Posterior cingulate gyrus (tissue), 11 donors: Measurements from ENCODE around the gene PNRC1.
"Not testable (repeated sequence)": the region's sequence is repeated elsewhere in the genome, so short reads cannot be mapped to it uniquely, and the experiment has no call there.

ENCODE experiments used
- DNase-seq, 10 donors: peaks; one replicate each; pipeline versions ENCODE4 v3.0.0 to v3.0.0-alpha.2; 2020 to 2021; ENCODE audit warnings: mixed read lengths in 3 of 10
- intact Hi-C: fragments of 100-400 bp; cut with DNase I; formaldehyde crosslinking; loops from one replicate; pipeline ENCODE4 v1.15.1; 2023

The PNRC1 gene

DNA sequence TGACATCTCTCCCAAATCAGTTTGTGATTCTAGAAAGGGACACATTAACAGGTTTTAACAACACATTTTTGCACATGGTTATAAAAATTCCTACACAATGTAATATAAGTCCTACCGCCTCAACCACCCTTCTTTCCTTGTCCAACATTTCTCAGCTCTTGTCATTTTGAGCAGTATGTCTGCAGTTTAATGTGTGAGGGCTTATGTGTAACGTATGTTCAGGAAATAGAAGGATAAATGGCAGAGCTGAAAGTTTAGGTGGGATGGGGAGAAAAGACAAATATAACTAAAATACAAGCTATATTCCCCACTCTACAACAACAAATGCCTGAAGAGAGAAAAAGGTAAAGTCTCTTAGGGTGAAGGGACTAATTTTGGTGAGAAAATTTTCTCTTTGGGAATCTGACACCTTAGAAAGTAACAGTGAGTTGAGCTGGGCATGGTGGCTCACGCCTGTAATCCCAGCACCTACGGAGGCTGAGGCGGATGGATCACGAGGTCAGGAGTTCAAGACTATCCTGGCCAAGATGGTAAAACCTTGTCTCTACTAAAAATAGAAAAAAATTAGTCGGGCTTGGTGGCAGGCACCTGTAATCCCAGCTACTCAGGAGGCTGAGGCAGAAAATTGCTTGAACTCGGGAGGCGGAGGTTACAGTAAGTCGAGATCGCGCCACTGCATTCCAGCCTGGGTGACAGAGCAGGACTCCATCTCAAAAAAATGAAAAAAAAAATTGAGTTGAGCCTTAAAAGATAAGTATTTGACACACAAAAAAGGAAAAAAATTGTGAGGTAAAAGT, 5.1 kb downstream of the PNRC1 start:
- intact Hi-C loops: no loop called here
- DNase-seq: no peak

DNA sequence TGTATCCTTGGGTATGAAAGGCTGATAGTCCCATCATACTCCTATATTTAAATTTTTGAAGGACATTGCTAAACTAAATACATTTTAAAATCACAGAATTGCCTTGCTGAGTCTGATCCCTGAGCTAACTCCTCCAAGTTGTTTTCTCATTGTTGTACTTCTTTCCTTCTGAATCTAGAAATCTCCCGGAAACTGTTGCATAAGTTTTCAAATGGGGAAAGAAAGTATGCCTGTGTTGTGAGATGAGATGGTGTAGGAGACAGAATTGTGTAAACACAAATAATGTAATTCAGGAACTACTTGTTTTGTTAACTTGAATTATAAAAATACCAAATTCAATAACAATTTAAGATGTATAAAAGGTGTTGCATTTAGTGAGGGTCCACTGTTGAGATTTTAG, 7.3 kb downstream of the PNRC1 start:
- intact Hi-C loops: no loop called here

DNA sequence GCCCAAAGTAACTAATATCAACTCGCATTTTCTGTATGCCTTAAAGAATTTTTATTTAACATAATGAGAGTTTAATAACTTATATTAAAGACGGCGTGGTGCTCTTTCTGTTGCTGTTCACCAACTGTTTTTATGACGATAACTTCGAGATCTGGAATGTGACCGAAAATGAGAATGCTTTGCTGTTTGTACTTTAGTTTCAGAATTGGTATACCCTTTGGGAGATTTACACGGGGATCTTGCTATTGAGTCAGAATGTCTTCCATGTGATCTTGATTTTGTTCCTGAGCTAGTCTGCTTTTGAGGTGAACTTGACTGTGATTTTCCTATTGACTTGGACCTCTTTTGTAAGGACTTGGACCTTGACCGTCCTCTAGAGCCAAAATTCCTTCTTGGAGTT, 17.9 kb downstream of the PNRC1 start:
- no peak for DNase-seq
- intact Hi-C loops: no loop called here

More for the DNA sequence above, 7.3 kb downstream of the PNRC1 start:
- no peak for DNase-seq

DNA sequence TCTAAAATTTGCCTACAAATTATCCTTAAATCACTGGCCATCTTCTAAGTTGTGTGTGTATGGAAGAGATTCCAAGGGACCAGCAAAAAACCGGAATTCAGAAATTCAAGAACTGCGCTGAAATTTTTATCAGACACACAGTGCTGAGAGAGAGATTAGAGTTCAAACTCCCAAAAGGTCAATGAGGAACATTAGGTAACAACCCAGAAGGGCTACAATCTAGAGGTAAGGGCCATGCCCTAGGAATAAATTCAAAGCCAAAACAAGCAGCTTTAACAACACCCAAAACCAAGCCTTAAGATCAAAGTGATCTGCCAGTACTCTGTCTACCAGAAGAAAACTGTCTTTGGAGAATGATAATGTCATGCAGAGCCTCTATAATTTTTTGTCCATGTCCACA, 19.6 kb downstream of the PNRC1 start:
- intact Hi-C loops: no loop called here
- no peak for DNase-seq

DNA sequence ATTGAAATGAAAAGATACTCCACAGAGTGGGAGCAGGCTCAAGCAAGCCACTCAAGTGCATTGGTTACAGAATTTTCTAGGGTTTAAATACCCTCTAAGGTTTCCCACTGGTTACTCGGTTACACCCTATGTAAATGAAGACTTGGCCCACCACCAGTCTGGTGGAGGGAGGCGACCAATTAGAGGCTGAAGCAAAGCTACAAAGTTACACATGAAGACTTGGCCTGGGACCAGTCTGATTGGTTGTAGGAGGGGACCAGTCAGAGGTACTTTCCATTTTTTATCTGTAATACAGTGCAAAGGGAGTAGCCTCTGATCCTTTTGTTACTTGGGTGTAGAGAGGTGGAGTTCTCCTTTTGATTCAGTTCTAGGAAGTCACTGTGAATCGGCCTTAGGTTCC, 29.7 kb downstream of the PNRC1 start:
- no peak for DNase-seq
- intact Hi-C loops: no loop called here

DNA sequence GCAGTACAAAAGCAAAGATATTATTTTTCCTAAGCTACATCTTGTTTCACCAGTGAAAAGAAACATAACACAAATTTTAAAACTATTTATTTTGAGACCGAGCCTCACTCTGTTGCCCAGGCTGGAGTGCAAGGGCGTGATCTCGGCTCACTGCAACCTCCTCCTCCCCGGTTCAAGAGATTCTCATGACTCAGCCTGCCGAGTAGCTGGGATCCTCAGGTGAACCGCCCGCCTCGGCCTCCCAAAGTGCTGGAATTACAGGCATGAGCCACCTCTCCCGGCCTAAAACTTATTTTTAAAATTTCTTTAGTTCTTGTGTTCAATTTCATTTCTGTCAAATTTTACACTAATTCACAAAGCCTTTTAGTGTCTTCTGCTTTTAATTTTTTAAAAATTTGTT, 31.4 kb downstream of the PNRC1 start:
- intact Hi-C loops: no loop called here

DNA sequence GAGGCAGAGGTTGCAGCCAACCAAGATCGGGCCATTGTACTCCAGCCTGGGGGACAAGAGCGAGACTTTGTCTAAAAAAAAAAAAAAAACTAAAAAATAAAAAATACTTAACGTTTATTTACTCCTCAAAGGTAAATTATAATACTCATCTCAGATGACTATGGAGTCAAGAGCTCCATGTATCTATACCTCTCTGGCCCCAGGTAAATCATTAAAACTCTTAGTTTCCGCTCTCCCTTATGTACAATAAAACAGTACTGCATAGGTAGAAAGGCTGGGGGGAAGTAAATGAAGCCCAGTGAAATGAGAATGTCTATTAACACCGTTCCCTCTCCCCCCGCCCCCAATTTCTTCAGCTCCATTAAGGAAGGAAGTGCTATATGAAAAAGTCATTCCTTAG, 36.2 kb downstream of the PNRC1 start:
- intact Hi-C loops: loop anchor here (5.0 kb wide), 2 partner anchors 34 to 126 kb away; partner anchors contain the start of gene PNRC1
- DNase-seq: no peak

More for the DNA sequence above, 31.4 kb downstream of the PNRC1 start:
- no peak for DNase-seq

DNA sequence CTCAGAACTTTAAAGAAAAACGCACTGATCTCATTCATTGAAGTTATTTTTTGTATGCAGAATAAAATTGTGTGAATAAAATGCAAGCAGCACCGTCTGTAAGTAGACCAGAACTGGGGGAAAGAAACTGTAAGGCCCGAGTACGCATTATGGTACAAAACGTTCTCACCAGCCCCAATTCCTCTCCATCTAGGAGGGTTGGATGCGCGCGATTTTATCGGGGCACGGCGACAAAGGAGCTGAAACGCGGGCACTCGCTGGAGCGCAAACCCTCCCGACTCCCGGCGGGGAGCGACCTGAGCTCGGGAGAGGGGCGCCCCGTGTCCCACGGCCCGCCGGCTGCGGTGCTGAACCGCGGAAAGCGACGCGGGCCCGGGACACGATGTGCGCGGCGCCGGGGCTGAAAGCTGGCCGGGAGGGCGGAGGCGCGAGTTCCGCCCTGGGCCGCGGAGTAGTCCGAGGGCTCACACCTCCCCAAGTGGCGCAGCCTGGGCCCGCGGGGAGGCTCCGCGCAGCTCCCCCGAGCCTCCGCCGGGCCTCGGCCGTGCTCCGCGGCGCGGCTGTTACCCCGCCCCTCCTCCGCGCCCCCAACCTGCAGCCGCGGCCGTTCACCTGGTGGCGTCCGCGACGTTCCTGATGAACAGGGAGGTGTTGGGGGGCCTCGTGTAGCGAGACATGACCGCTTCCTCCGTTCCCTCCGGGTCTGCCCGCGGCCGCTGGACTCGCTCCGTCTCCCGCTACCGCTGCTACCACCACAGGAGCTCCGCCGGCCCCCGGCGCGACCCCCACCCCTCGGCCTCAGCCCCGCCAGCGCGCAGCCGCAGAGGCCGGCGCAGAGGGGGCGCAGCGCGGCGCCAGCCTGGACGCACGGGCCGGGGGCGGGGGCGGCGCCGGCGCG, 36.9 kb downstream of the PNRC1 start, which contains the start of gene SRSF12:
Gene SRSF12 (minus strand): TSS at position 861 of the 898 bp plus-strand sequence. CDS start 184 bp downstream, at position 677.
- intact Hi-C loops: loop anchor here (5.0 kb wide), 2 partner anchors 35 to 125 kb away; partner anchors contain the start of gene PNRC1
- DNase-seq: peak in 8 of 10 donors; percentile 13 to 87 (median 31)

DNA sequence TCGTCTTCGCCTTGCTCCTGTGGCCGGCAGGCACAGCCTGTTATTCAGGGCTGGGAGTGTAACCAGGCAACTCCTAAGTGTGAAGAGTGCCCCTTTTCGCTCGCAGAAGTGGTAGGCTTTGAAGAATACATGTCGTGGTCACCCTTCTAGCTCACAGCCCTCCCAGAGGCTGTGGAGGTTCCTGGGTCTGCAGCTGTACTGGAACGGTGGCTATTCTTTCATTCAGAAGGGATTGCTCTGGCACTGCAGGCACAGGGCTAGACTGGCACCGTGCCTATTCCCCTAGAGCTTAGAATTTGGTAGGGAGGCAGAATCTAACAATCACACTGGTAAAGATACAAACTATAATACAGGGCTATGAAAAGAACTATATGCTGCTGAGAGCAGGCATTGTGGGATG, 38.4 kb downstream of the PNRC1 start:
- DNase-seq: peak in 5 of 10 donors; percentile 15 to 76 (median 21)
- intact Hi-C loops: loop anchor here (5.0 kb wide), 2 partner anchors 37 to 123 kb away; partner anchors contain the start of gene PNRC1

DNA sequence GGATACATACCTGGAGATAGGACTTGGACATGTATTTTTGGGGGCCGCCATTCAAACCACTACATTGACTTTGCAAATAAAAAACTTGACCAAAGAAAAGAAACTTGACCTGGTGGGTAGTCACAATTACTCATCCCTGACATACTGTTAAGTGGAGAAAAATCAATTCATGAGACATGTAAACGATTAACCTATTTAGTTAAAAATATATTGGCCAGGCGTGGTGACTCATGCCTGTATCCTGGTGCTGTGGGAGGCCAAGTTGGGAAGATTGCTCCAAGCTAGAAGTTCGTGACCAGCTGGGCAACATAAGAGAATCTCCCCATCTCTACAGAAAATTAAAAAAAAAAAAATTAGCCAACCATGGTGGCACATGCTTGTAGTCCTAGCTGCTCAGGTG, 39.8 kb downstream of the PNRC1 start:
- DNase-seq: no peak
- intact Hi-C loops: loop anchor here (5.0 to 10.0 kb wide), 2 partner anchors 136 to 247 kb away; no protein-coding TSS in a partner anchor

DNA sequence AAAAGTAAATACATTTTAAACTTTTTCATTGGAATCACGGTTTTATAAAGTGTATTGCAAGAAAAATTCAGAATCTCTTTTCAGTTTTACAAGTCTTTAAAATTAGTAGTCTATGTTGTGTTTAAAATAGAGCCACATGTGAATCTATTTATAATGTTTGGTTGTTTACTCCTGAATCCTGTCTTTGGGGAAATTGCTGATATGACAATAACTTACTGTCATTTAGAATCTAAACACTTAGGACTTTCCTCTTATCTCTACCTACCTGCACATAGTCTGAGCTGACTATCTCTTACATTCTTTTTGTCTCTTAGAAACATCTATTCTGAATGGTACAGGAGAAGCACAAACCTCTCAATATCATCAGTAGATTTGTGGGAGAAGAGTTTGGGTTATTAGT, 41.4 kb downstream of the PNRC1 start:
- DNase-seq: no peak
- intact Hi-C loops: loop anchor here (5.0 to 10.0 kb wide), 2 partner anchors 137 to 245 kb away; no protein-coding TSS in a partner anchor

DNA sequence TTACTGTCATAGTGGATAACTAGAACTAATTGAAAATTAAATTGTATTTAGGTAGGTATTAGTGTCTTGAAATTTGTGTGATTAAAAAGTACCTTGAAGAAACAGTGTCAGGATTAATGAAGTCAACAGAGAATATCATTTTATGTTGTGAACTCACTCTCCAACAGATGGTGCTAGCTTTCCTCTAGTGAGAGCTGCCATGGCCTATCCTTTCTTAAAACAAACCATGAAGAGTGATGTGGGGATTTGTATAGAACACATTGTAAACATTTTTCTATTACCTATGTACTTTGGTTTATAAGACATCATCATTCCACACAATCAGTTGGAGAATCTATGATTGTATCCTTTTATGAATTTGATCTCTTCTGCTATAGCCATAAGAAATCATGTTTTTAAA, 42.1 kb downstream of the PNRC1 start:
- intact Hi-C loops: loop anchor here (5.0 to 10.0 kb wide), 2 partner anchors 138 to 245 kb away; no protein-coding TSS in a partner anchor
- no peak for DNase-seq

DNA sequence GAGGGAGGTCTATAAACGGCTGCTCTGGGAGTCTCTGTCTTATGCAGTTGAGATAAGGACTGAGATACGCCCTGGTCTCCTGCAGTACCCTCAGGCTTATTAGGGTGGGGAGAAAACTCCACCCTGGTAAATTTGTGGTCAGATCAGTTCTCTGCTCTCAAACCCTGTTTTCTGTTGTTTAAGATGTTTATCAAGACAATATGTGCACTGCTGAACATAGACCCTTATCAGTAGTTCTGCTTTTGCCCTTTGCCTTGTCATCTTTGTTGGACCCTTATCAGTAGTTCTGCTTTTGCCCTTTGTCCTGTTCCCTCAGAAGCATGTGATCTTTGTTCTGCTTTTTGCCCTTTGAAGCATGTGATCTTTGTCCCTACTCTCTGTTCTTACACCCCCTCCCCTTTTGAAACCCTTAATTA, 47.7 kb downstream of the PNRC1 start:
- DNase-seq: not testable (repeated sequence)
- intact Hi-C loops: loop anchor here (10.0 kb wide), 1 partner anchor 143 kb away; no protein-coding TSS in a partner anchor

DNA sequence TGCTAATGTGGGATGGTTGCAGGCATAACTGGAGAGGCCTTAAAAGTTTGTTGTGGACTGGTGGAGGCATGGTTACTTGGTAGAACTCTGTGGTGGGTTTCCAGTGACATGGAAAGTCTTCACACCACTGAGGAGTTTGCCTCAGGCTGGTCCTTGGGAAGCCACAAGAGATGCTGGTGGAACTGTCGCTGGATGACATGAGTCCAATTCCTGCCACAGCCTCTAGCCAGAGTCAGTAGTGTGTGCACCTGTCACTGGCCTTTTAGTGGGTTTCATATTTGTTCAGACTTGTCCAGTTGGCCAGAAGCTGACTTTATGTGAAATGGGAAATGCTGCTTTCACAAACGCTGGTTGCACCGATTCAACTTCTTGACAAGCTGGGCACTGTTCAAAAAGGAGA, 51.0 kb downstream of the PNRC1 start:
- intact Hi-C loops: no loop called here
- no peak for DNase-seq

DNA sequence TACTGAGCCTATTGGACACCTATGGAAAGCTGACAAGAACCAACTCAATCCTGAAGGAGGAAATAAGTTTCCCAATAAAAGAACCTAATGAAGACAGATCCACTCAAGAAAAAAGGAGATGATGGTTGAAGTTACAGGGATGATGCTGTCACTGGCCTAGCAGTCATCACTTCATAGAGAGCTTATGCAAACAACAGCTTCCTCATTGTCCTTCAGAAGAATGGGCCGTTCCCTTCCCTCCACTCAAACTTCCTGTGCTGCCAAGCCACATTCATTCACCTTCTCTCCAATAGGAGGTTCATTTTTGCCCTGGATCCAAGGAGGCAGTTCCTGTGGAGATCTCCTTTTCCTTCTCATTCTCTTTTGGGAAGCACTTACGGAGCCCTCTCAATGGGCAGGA, 51.5 kb downstream of the PNRC1 start:
- DNase-seq: no peak
- intact Hi-C loops: no loop called here

DNA sequence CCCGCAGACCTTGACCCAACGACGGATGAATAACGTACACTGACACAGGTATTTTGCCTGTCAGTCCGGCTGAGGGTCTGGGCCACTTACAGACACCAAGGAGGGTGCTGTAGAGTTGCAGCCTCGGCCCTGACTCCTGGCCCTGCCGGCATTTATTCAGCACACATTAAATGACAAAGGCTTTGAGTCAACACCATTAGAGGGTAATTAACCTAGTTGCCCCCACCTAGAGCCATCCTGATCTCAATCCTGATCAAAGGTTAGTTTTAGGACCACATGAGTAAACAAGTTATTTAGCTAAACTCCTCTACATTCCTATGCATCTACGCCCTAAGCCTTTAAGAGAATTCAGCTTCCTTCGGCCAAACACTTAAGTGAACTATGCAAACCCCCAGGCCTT, 53.4 kb downstream of the PNRC1 start:
- DNase-seq: no peak
- intact Hi-C loops: no loop called here

DNA sequence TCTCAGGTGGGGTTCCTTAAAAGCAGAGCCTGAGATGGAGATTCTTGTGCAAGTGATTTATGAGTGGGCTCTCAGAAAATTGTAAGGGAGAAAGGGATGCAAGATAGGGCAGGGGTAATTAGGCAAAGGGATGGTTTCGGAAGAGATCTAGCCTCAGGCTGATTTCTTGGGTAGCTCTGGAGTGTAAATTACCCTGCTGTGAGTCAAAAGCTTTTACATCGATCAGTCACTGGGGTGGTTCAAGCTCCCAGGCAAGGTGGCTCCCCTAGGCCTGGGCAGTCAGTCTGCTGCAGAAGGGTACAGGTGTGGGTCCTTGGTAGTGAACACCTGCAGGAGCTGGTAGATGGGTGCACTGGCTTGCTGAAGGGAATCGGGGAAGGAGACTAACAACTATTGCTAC, 54.2 kb downstream of the PNRC1 start:
- intact Hi-C loops: no loop called here
- DNase-seq: no peak
